Measurements from ENCODE around the gene CSPG5. TPM values are rescaled to one million over a fixed set of nuclear protein-coding genes. Genes with fewer than 3 reads are reported as not detected.
A peak's percentile ranks its signal among the peaks of the same experiment; 100 is the strongest.

The CSPG5 gene
- total RNA-seq, 1 donor from 2014 or later = 1.7 TPM

GRCh38 chr3:47607335-47607734 is 28.7 kb upstream of the CSPG5 start:
- peaks cover 63% of the 10 kb centered on the region for H3K36me3 Mint-ChIP-seq
- H3K9ac ChIP-seq = no peak overlapping the region

GRCh38 chr3:47606165-47606564 is 27.5 kb upstream of the CSPG5 start:
- Mint-ChIP-seq H3K27ac (peak overlapping the region; percentile 78), H3K36me3 (peaks cover 55% of the 10 kb centered on the region), H3K27me3 (ENCODE audit: insufficient read depth, low read depth) (no peaks in the 10 kb centered on the region), H3K4me3 (no peak overlapping the region), H3K9me3 (no peaks in the 10 kb centered on the region), H3K4me1 (peaks cover 2% of the 10 kb centered on the region)
- Histone ChIP-seq H3K9ac (no peak overlapping the region), H3K4me1 (no peaks in the 10 kb centered on the region), H3K27me3 (no peaks in the 10 kb centered on the region), H3K9me3 (ENCODE audit: low read depth) (no peaks in the 10 kb centered on the region), H3K4me2 (no peak overlapping the region), H2AFZ (replicated peaks) (no peak overlapping the region), H4K20me1 (ENCODE audit: low read depth) (peaks cover 6% of the 10 kb centered on the region), H3K27ac (no peak overlapping the region), H3F3A (ENCODE audit: low read depth) (peaks cover 13% of the 10 kb centered on the region), H3K4me3 (no peak overlapping the region), H3K36me3 (peaks cover 31% of the 10 kb centered on the region), H3K79me2 (ENCODE audit: low read depth) (peaks cover 33% of the 10 kb centered on the region)
- DNase-seq (ENCODE audit: low spot score) = no peak
- TF ChIP-seq EZH2 (IDR thresholded peaks at IDR 0.05) (no peak), CTCF (IDR thresholded peaks at IDR 0.05) (no peak), EZH2phosphoT487 (IDR thresholded peaks at IDR 0.05) (no peak)

More at GRCh38 chr3:47607335-47607734, 28.7 kb upstream of the CSPG5 start:
- Histone ChIP-seq H3K4me2 (no peak overlapping the region), H3K9me3 (ENCODE audit: low read depth) (no peaks in the 10 kb centered on the region), H4K20me1 (ENCODE audit: low read depth) (no peaks in the 10 kb centered on the region), H2AFZ (replicated peaks) (no peak overlapping the region), H3K27ac (no peak overlapping the region), H3F3A (ENCODE audit: low read depth) (peaks cover 18% of the 10 kb centered on the region), H3K36me3 (peaks cover 31% of the 10 kb centered on the region), H3K79me2 (ENCODE audit: low read depth) (peaks cover 26% of the 10 kb centered on the region), H3K4me1 (no peaks in the 10 kb centered on the region), H3K27me3 (no peaks in the 10 kb centered on the region), H3K4me3 (no peak overlapping the region)
- no peak overlapping the region for H3K27ac Mint-ChIP-seq
- DNase-seq (ENCODE audit: low spot score) = no peak
- no peaks in the 10 kb centered on the region for H3K9me3 Mint-ChIP-seq
- H3K27me3 Mint-ChIP-seq (ENCODE audit: insufficient read depth, low read depth) = no peaks in the 10 kb centered on the region
- H3K4me1 Mint-ChIP-seq = no peaks in the 10 kb centered on the region
- H3K4me3 Mint-ChIP-seq = no peak overlapping the region
- no peak for TF ChIP-seq EZH2phosphoT487 (IDR thresholded peaks at IDR 0.05)
- TF ChIP-seq CTCF (IDR thresholded peaks at IDR 0.05) = no peak
- no peak for TF ChIP-seq EZH2 (IDR thresholded peaks at IDR 0.05)

- Mint-ChIP-seq H3K4me3 (no peak overlapping the region), H3K4me1 (peaks cover 2% of the 10 kb centered on the region), H3K27ac (no peak overlapping the region), H3K9me3 (no peaks in the 10 kb centered on the region), H3K36me3 (peaks cover 52% of the 10 kb centered on the region), H3K27me3 (ENCODE audit: insufficient read depth, low read depth) (no peaks in the 10 kb centered on the region)
- Histone ChIP-seq H3K9ac (no peak overlapping the region), H3K4me3 (no peak overlapping the region), H3K27me3 (no peaks in the 10 kb centered on the region), H2AFZ (replicated peaks) (no peak overlapping the region), H3K4me1 (no peaks in the 10 kb centered on the region), H3K9me3 (ENCODE audit: low read depth) (no peaks in the 10 kb centered on the region), H3K4me2 (no peak overlapping the region), H3F3A (ENCODE audit: low read depth) (peaks cover 9% of the 10 kb centered on the region), H4K20me1 (ENCODE audit: low read depth) (peaks cover 9% of the 10 kb centered on the region), H3K27ac (no peak overlapping the region), H3K79me2 (ENCODE audit: low read depth) (peaks cover 37% of the 10 kb centered on the region), H3K36me3 (peaks cover 28% of the 10 kb centered on the region)
- DNase-seq (ENCODE audit: low spot score) = no peak
- TF ChIP-seq EZH2 (IDR thresholded peaks at IDR 0.05) (no peak), CTCF (IDR thresholded peaks at IDR 0.05) (no peak), EZH2phosphoT487 (IDR thresholded peaks at IDR 0.05) (no peak)
These were observed 27.0 kb upstream of the CSPG5 start for GRCh38 chr3:47605652-47606051.
